Stimulated activated CD4-positive, alpha-beta T cell treated with anti-CD3 and anti-CD28 coated beads, TNF-alpha, amount 100 ng/mL, for 4 hours (primary cell): ENCODE results near the gene WWOX.

Experiments
- DNase-seq, 3 experiments: peaks; one replicate each; pipeline ENCODE4 v3.0.0-alpha.2; 2020; ENCODE audit warnings: low read depth in 3 of 3

Gene WWOX

DNA sequence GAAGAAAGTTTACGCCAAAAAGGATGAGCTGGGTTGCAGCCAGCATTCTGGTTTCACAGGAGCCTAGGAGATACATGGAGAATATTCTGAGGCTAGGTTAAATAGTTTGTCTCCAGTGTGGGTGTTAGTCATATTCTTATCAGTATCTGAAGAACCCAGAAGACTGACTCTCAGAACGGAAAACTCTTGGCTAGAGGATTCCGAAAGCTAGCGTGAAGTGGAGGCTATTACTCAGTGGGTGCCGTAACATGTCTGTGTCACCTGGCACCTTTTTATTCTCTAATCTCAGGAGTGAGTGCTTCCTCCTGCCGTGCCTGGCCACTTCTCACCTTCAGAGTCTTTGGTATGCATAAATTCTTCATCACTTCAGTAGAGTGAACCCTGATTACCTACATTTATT, 199.5 kb downstream of the WWOX start:
- no peak for DNase-seq

DNA sequence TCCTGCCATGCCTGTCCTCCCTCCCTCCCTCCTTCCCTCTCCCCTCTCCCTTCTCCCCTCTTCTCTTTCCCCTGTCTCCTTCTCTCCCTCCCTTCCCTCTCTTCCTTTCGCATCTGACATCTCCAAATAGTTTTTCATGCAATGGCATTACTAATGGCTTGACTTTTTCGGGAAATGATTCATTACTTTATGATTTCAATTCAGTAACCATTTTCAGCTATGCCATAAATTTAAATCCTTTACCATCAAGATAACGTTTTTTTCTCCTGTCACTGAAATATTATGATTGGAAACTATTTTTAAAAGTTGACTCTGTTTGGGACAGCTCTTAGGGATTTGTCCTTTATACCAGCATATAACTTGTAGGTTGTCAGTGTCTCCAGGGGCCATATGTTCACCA, 201.0 kb downstream of the WWOX start:
- no peak for DNase-seq

DNA sequence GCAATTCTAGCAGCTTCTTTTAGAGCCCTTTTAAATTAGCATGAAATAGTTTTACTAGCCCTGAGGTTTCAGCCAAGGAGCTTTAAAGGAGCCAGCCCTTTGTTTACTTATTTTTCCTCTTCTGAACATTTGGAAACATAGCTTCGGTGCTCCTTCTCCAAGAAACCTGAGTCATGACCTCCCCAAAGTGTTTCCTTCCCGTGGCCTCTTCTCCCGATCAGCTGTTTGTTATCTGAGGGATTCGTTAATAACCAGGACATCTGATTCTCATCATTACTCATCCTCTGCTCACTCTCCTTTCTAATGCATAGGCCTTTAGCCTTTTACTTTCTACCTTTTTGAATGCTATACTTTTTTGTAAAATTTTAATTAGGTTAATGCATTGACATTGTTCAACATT, 204.5 kb downstream of the WWOX start:
- no peak for DNase-seq

DNA sequence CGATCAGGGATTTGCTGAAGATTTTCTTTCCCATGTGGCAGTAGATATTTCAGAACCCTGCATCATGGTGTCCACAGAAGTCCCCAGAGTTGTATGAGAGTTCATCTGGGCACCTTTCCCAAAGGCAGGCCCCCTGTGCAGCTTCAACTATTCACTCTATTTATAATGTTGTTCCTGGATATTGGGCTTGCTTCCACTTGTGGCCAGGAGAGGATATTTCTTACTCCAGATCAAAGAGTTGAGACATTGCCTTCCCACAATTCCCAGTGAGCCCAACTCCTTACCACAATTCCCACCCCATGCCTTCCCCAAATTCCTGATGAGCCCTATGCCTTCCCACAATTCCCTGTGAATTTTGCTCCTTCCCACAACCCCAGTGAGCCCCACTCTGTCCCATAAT, 206.9 kb downstream of the WWOX start:
- no peak for DNase-seq

DNA sequence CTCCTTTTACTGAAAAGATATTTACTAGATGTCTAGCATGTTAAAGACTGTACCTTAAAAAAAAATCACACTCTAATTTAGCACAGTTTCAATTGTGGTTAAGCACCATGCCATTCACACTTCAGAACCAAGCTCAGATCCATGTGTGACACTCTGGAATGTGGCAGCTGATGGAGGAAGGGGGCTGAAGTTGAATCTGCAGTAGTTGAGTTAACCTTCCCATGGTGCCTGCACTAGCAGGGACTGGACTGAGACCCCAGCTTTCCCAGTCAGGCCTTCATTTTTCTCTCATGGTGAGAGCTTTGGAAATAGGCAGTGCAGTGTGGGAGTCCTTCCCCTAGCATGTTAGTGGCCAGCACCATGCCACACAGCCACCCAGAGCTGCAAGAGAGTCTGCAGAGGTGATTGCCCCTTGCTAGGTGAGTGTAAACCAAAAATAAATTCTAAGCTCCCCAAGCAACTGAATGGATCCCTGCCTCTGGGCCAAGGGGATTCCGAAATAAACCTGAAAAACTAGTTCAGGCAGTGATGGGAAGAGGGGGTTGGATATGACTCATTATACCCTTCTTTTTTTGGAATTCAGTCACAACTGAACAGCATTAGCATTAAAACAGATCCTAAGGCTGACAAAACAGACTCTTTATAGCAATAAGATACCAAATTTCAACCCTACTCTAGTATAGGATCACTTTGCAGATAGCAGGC, 208.5 kb downstream of the WWOX start:
- no peak for DNase-seq

DNA sequence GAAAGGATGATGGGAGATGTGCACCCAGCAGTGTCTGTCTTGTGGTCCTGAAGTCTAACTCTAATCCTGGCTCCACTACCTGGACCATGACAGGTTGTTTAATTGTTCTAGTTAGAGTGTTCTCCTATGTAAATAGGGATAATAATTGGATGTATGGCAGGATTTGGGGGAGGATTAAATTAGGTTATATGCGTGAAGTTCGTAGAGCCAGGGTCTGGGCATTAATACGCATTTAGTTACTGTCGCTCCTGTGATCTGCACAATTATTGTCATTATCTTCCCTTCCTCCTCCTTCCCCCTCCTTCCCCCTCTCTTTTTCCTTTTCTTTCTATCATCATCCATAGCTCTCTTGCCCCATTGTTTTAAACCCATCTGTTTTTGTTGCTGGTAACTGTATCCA, 210.3 kb downstream of the WWOX start:
- no peak for DNase-seq

DNA sequence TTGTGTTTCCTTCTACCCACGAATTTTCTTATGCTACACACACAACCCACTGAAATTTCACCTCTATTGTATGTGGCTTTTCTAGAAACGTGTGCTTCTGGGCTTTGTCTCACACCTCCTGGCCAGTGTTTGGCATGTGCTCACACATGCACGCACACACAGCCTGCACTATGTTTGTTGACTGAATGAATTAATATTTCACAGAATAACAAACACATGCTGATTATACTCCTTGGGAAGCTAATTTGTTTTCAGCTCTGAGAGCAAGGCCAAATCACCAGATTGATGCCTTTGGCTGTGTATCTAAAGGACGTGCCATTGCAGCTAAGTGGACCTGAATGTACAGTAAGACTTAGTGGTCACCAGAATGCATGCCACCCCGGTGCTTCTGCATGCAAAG, 210.7 kb downstream of the WWOX start:
- DNase-seq = no peak

DNA sequence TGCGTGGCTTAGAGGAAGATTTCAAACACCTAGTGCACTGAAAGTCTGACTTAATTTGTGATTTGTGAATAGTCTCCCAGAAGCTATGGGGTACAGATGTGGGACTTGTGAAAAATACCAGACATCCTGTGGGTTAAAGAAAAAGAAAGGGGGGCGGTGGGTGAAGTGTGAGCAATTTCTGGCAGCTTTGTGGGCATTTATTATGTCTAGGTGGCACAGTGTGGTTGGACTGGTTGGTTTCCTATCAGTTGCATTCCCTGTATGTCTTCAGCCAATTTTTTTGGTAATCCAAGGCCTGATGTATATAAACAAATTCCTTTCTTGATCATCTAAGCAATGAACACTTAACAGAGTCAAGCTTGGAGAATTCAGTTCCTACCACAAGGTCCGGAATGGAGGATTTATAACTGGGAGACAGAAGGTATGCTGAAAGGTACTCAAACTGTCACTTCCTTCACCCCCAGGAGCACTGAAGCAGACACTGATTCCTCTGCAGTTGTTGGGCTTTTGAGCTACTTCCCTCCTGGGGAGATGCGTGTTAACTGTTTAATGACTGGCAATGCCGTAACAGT, 211.6 kb downstream of the WWOX start:
- DNase-seq = no peak

DNA sequence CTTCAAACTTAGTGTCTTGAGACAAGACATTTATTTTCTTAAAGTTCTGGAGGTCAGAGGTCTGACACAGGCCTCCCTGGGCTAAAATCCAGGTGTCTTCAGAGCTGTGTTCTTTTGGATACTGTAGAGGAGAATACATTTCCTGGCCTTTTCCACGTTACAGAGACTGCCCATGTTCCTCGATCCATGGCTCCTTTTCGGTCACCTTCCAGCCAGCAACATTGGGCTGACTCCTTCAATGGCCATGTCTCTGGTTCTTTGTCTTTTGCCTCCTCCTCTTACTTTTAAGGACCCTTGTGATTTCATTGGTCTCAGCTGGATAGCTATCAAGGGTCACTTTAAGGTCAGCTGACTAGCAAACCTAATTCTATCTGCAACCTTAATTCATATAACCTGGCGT, 212.4 kb downstream of the WWOX start:
- no peak for DNase-seq

DNA sequence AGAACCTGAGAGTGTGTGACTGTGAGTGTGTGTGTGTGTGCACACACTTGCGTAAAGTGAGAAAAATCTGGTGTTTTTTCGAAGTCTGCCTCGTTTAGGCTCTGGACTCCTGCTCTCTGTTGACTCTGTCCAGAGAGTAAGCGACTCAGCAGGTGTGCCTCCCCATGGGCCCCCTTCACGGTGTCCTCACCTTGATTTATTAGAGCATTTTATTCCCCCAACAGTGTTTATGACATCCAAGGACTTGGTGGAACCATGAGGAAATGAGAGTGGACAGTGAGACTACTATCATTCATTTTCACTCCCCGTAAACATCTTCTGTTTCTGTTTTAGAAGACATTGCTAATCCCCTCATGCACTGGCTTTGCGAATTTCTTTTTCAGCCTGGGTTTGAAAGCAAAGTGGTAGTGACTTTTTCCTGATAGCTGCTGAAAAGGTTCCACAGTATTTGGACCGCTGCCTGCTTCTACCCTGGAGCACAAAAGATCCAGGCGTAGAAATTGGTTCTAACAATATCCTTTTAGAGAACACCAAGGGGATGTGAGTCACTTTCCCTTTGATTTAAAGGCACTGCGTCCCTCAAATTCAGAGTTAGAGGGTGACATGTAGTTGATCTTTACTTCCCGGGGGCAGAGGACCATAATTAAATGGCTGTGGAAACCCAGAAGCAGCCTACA, 218.2 kb downstream of the WWOX start:
- DNase-seq = no peak

DNA sequence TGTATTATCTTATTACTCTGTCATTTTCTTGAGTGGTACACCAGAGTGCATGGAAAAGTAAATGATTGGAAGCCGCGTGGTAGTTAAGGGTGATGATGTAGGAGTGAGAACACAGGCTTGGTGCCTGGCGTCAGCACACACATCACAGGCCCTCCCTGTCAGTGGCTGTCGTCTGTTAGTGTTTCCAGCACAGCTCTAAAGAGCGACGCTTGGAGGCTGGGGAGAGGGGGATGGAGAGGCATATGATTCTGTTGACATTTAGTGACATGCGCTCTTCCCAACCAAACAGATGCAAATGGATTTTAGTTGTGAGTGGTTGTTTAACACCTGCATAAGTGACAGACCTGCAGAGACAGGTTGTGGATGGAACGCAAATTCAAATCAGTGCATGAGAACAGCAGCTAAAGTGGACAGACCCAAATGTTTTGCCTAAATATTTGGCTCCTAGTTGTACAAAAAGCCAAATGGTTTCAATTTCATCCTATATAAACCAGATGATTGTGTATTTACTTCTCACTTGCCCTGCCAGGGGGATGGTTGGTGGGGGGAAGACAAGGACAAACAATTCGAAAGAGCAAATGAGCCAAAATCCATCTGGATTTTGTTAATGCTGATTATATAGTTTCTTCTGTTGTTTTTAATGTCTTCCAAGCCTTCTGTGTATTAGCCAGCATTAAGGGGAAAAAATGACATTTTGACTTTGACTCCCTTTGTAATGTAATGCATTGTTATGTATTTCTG, 222.3 kb downstream of the WWOX start:
- DNase-seq = no peak

DNA sequence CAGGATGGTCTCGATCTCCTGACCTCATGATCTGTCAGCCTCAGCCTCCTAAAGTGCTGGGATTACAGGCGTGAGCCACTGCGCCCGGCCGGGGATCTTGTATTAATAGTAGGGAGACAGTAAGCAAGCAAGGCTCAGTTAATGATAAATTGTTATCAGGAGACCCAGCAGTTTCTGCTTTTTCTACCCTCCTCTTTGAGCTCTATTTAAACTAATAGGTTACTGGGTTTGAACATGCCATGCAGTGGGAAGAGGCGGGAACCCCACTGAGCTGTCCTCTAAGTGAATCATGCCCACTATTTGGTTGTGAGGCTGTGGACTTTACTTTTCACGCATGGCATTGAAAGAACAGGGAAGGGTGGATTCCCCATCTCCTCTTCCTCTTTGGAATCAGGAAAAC, 223.9 kb downstream of the WWOX start:
- DNase-seq = no peak

DNA sequence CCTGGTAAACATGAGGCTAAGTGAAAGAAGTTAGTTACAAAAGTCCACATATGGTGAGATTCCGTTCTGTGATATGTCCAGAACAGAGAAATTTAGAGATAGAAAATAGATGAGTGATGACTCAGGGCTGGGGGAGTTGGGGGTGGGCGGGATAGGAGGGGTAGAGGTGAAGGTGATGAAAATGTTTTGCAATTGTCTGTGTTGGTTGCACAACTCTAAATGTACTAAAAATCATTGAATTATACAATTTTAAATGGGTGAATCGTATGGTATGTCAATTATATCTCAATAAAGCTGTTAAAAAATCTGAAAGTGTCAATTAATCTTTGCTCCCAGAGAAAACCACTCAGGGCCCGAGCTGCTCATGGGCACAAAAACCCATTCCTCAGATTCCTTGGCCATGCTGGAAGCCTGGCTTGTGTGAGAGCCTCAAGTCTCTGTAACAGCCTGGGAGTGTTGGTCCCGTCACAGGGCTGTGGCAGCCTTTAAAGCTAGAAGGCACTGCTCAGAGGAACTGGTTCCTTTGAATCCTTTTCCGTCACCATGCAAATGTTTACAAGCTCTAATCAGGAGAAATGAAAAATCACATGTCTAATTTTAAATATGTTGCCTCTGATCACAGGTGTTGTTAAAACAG, 225.3 kb downstream of the WWOX start:
- DNase-seq = no peak

DNA sequence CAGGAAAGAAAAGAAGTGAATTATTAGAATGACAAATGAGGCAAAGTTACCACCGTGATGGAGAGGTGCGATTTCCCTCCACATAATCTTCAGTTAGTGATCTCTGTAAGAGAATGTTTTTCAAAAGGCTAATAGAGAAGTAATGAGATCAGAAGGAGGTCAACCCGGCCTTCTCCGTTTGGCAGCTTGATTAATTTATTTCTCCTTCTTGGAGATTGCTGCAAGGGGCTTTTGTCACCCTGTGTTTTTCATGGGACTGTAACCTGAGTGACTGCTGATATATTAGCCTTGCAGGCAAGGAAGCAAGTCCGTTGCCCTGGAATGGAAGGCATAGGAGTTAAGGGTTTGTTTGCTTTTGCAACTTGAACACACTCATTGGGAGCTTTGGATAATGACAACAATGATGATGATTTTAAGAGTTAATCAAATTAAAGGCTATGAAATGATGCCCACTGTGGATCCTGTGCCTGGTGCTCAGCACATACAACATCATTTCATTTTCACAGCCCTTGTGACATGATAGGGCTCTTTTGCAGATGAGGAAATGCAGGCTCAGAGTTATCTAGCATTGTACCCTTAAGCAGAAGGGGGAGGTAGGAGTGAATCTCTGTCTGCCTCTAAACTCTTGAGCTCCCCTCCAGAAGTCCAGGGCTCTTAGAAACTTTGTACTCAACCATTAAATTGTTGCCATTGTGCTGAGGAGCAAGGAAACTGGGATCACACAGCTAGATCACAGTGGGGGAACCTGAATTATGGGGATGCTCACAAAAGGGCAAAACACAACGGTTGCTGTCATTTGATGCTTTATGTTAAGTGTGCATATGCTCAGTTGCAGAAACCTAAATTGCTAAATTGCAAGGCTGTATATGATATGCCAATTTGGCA, 226.3 kb downstream of the WWOX start:
- no peak for DNase-seq

DNA sequence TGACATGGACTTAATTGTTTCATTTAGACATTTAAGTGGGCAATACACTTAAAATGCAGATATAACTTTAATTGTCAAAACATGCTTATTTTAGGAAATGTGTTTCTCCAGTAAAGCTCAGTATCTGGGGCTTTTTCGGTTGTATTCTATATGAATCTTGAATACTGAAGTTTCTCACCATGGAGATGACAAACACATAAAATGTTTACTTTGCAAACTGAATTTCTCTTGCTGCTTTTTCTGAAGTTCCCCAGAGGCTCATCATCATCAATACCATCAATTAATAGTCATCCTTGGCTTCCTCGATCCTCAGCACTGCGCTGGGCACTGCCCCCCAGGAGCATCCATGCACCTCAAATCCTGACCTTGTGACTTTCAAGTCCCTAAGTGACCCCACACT, 227.3 kb downstream of the WWOX start:
- no peak for DNase-seq

DNA sequence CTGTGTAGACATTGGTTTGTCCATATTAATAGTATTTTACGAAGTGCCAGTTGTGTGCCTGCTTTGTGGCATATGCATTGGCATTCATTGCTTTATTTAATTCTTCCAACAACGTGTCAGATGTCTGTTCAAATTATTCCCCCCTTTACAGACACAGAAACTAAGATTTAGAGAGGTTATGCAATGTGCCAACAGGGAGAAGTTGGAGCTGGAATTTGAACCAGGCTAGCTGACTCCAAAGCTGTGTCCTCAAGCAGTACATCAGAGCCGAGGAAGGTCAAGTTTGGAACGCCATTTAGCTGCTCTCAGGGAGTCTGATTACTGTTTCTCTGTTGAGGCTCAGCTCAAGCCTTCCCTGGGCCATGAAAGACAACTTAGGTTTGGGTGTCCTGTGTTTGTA, 232.3 kb downstream of the WWOX start:
- DNase-seq = no peak

DNA sequence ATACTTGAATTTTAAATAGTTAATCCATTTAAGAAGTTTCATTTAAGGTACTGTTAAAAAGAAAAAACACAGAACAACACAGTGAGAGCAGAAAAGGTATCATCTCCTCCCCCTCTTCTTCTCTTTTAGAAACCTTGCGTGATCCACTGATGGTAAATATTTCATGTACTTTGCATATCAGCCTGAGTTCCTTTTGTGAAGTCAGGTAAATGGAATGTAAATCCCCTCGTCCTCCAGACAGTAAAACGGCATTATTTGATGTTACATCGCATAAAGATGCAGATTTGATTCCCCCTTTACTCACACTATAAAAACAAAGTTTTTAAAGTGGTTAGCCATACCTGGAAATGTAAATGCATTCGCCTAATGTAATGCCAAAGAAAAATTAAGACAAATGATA, 234.4 kb downstream of the WWOX start:
- no peak for DNase-seq

DNA sequence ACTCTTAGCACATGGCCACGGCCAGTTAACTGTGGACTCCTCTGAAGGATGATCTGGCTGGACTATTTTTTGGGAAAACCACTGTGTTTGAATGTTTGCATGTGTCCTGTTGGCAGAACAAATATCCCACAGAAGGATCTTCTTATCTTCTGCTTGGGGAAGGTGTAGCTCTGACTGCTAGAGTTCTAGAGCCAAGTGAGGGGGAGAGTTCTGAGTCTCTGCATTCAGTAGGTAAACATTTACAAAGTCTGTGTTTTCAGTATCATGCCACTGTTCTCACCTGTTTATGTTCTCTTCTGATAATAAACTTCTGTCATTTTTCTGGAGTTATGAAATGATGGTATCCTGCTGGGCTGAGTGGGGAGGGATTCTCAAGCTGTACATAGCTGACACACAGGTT, 241.1 kb downstream of the WWOX start:
- no peak for DNase-seq

DNA sequence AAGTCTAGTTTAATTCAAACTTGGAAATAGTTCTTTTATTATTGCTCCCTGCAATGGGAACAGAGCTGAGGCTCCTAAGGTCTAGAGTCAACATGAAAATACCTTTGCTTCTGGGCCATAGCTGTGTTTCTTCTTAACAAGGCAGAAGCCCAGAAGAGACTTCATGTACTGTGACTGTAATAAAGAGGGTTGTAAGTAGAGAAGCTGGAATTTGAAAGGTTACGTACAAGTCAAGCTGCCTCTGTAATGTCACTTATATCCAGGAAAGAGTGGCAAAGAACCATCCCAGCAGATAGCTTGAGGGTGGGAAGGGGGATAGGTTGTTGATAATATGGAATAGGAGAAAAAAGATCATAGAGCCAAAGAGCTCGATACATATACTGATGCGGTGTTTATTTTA, 248.6 kb downstream of the WWOX start:
- no peak for DNase-seq

DNA sequence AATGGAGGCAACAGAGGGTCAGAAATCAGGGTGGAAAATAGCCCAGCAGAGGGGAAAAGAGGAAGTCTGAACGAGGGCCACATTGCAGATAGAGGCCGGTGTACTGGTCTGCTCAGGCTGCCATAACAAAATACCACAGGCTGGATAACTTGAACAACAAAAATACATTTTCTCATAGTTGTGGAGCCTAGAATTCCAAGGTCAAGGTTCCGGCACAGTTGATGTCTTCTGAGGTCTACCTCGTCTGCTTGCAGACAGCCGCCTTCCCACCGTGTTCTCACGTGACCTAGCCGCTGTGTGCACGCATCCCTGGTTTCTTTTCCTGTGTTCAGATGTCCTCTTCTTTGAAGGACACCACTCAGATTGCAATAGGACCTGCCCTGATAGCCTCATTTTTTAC, 249.4 kb downstream of the WWOX start:
- no peak for DNase-seq

DNA sequence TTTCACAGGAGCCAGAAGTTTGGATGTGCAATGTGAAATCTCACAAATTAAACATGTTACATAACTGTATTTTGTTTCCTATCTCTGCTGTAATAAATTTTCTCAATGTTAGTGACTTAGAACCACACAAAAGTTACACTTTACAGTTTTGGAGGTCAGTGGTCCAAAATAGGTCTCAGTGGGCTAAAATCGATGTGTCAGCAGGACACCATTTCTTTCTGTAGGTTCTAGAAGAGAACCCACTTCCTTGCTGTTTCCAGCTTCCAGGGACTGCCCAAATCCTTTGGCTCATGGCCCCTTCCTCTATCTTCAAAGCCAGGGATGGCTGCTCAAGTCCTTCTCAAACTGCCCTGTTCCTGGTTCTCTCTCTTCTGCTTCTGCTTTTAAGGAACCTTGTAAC, 252.7 kb downstream of the WWOX start:
- no peak for DNase-seq
